Stimulated activated CD8-positive, alpha-beta memory T cell treated with anti-CD3 and anti-CD28 coated beads, Interleukin-7, amount 100 ng/mL, for 4 hours (primary cell): Measurements from ENCODE around the gene PNKP.
A peak's percentile ranks its signal among the peaks of the same experiment; 100 is the strongest.

Experiments
- DNase-seq, 2 donors: peaks; one replicate each; pipeline ENCODE4 v3.0.0-alpha.2; 2020; ENCODE audit warnings: low read depth in 2 of 2

PNKP gene

DNA sequence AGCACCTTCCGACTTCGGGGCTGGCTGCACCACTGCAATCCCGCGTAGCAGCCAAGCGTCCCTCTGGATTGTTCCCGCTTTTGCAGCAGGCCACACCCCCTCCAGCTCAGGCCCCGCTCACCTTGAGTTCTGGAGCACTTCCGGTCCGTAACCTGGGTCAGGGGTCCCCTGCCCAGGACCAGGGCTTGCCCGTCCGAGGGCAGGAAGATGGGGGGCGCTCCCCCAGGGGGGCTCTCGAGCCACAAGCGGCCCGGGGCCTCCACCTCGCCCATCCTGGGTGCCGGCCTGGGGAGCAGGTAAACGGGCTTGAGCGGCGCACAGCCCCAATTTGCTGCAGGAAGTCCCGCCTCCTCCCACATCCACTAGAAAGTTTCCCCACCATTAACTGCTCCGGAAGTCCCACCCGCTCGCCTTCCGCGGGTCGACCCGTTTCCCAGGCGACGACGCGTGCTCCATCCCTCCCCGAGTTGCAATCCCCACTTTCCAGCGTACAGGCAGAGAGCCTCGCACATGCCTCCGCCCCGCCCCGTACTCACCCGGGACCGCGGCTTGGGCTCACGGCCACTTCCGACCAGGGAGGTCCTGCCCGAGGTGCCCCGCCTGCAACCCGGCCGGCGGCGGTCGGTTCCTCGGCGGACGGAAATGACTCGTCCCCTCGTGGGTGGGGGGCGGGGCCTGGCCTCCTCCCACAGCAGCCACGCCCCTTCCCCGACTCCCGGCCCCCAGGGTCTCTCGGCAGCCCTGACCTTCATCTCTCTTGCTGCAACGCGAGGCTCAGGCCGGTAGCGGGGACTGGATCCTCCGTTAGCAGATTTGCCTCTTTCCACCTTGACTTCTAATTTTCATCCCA is at the start of gene PNKP:
Gene PNKP, minus strand, starts transcription at position 644 of the 850 bp plus-strand sequence. Its CDS starts 372 bp downstream, at position 272.
- DNase-seq = peak; percentile 81 to 84

DNA sequence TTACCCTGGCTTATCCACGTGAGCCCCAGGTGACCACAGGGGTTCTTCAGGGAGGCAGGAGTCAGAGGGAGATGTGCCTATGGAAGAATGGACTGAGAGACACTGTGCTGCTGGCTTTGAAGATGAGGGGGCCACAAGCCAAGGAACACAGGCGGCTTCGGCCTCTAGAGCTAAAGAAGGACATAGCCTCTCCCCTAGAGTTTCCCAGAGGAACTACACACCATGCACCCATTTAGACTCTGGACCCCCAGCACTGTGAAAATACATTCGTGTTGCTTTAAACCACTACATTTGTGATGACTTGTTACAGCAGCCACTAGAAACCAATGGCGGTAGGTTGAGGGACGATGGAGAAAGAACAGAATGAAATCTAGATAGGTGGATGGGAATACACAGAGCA is 47.9 kb upstream of the PNKP start:
- no peak for DNase-seq

DNA sequence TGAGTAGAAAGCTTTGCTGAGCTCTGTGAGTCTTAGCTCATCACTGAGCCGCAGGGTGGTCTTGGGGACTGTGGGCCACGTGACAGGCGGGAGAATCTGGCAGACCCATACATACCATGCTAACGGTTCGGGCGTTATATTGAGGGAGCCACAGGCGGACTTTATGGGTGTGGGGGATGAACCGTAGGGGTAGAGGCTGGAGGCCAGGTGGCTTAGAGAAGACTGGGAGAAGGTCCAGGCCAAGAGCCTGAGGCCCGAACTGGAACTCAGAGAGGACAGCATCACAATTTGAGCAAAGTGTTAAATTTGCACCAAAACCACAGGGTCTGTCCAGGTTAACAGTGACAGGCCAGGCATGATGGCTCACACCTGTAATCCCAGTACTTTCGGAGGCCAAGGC is 46.3 kb upstream of the PNKP start:
- DNase-seq = no peak

DNA sequence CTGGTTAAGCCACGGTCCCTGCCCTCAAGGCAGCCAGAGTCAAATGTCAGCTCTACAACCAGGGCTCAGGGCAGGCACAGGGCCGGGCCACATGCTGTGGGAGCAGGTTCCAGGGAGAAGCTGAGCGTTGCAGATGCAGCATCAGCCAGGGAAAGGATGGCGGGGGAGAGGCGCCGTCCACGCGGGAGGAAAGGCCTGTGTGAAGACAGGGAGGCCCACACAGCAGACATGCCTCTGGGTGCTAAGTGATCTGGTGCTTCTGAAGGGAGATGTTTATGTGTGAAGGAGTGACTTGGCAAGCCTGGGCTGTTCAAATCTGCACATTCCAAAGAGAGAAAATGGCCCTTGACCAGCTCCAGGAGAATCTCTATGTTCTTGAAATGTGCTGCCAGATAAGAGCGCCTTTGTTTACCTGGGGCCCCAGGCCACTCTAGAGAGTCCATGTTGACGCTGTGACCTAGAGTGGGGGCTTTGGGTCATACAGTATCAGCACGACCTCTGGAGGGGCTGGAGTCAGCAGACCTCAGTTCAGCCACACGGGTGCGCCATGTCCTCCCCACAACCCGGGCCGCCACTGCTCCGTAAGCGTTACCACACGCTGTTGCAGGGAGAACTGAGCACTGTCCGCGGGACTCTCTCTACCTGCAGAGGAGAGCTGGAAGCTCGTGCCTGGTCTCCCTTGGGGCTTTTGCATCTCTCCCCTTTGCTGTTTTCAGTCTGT is 45.7 kb upstream of the PNKP start:
- no peak for DNase-seq

DNA sequence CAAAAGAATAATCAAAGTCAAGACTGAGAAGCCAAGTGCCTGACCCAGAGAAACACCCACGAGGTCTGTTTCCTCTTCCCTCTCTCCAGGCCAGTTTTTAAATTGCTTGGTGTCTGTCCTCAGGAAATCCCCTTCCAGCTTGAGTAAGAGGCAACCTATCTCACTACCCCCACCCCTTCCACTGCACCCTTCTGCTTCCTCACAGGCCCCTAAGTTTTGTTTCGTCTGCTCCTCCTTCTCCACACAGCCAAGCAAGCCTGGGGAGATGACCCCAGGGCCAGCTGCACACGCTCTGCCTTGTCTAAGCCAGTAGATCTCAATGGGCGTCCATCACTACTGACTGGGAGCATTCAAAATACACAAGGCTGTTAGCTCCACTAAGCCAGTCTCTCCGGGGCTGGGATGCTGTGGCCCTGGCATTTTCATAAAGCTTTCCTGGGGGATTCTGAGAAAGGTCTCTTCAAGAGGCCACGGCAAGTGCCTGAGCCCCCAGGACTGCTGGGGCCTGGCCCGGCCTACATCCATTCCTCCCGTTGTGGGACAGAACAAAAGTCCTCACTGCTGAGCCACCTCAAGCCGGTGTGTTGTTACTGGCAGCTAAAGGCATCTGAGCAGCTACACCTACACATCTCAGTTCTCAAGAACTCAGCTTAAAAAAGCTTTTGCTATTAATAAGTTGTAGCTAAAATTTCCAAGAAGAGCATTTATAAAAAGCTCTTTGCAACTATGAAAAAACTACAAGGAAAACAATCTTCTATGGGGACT is 44.2 kb upstream of the PNKP start:
- no peak for DNase-seq

DNA sequence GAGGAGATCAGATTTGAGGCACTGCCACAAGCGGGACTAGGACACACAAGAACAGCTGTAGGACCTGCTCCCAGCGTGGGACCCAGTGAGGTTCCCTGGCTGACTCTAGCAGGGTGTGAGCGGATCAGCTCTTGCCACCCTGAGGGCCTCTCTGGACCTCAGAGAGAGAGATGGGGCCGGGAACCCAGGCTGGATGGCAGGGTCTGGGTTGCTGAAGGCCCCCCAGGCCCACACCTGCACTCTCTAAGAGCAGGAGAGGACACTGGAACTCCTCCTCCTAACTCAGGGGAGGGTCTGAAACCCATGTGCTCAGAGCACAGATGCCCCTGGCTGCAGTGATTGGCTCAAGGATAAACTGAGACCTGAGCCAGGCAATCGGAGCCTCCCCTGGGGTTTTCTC is 42.8 kb upstream of the PNKP start:
- no peak for DNase-seq

DNA sequence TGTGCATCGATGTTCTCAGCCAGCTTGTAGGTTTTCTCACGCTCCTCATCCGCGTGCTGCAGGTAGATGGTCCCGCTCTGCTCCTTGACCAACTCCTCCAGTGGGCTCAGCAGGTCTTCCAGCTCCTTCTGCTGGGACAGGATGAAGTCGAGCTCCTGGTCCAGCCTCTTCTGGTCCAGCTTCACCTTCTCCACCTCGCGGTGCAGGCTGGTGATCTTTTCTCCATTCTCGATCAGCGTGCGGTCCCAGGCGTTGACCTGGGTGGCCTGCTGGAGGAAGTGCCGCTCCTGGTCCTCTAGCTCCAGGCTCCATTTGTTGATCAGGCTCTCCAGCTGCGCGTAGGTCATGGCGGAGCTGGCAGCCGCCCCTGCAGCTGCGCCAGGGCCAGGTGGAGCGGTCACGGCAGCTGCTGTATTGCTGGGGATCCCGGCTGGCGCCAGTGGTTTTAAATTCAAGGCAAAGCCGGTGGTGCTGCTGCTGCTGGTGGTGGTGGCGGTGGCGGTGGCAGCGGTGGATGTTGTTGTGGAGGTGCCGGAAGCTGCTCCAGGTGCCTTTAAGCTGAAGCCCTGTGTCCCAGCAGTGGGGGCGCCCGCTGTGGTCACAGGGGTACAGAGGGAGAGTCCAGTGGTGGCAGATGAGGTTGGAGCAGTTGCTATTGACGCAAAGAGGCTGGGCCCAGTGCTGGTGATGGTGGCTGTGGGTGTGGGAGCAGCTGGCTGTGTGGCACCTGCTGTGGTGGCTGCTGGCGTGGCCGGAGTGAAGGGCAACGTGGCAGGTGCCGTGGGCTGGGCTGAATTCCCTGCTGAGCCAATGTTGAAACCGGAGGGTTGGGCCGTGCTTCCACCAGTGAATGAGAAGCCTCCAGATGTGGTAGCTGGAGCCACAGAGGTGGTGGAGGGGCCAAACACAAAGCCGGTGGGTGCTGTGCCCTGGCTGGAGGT is 41.4 kb upstream of the PNKP start:
- DNase-seq = no peak

DNA sequence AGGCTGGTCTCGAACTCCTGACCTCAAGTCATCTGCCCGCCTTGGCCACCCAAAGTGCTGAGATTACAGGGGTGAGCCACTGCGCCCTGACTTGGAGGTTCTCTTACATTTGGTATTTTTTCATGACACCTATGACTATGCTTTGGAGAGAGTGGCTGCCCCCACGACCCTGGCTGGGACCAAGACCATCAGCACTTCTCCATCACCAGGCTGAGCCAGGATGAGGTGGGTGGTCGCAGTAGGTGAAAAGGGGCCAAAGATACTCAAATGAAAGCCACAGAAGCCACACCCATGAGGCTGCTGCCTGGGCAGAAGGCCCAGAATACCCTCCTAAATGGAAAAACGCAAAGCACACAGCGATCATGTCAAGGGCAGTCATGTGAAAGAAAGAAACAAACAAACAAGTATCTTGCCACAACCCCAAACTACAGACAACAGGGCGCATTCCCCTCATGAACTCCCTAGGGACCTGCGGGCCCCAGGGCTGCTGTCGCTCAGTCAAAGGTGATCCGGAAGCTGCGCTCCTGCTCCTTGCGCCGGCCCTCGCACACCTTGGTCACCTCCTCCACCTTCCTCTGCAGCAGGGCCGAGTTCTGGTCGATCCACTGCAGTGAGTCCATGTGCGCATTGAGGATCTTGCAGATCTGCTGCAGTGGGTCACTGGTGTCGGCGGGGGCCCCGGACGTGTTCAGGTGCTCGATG is 40.5 kb upstream of the PNKP start:
- no peak for DNase-seq

DNA sequence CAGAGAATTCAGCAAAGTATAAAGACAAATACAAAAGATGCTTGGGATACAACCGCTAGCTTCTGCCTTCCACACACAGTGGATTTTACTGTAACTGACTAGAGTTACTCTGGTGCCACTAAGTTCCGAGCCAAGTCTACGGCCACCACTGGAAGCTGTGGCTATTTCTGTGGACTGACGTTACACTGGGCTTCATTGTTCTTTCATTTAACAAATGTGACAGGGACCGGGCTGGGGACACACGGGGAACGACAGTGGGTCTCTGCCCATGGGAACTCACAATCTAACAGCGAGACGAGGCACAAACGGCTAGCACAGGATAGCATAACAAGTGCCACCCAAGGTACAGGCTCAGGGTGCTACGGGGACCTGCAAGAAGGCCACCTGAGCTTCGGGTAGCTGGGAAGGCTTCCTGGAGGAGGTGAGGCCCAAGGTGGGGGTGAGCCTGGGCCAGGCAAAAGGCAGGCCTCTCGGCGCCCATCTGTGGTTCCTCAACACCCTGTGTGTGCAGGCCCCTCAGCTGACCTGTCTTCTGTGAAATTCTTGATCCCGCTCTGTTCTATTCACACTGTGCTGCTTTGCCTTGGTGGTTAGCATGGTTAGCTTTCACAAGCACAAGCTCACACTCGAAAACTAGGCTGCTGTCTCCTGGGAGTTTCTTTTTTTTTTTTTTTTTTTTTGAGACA is 39.6 kb upstream of the PNKP start:
- no peak for DNase-seq

DNA sequence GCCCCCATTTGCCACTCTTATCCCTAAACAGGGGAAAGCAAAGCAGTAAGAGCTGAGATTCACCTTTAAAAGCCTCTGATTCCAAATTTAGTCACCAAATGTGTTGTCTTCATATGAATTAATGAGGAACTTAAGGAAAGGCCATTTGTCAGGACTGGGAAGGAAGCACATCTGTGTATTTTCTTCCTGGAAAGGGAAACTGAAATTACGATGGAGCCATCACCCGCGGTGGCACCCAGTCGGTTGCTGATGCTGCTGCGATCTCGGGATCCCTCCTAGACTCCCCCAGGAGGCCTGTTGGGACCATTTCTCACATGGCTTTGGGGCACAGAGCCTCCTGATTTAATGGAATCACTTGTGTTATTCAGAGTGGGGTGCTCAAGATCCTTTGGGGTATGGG is 36.8 kb upstream of the PNKP start:
- DNase-seq = no peak

DNA sequence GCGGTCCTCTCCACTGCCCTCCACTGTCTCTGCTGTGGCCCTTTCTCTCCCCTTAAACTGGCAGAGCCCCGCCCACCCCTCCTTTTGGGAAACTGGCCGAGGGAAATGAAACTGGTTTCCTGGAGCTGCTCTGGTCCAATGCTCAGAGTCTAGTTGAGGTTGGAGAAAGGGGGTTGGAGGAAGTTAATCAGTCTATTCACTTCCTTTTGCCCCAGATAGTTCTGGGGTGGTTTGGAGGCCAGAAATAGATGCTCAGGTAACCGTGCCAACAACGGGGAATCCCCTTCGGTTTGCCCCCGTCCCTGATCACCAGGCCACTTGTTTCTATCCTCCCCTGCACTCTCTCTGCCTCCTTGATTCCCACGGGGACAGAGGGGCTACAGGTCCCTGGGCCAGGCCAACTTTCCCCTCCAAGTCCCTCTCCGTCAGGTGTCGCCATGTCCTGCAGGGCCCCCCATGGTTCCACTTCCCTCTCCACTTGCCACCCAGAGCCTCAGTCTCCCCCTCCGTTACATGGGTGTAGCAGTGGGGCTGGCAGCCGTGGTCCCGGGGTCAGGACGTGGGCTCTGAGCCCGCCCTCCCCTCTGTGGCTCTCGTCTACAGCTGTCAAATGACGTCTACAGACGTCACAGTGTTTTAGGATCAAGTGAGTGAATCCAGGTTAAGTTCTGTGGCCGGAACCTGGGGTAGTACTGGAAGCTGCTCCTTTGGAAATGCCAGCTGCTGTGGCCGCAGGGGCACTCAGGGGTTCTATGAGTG is 29.7 kb upstream of the PNKP start, which contains the start of gene IL4I1:
Gene IL4I1, minus strand, starts transcription at position 25 of the 759 bp plus-strand sequence. CDS start 727 bp downstream, outside the sequence.
- DNase-seq = peak; percentile 55 to 59

DNA sequence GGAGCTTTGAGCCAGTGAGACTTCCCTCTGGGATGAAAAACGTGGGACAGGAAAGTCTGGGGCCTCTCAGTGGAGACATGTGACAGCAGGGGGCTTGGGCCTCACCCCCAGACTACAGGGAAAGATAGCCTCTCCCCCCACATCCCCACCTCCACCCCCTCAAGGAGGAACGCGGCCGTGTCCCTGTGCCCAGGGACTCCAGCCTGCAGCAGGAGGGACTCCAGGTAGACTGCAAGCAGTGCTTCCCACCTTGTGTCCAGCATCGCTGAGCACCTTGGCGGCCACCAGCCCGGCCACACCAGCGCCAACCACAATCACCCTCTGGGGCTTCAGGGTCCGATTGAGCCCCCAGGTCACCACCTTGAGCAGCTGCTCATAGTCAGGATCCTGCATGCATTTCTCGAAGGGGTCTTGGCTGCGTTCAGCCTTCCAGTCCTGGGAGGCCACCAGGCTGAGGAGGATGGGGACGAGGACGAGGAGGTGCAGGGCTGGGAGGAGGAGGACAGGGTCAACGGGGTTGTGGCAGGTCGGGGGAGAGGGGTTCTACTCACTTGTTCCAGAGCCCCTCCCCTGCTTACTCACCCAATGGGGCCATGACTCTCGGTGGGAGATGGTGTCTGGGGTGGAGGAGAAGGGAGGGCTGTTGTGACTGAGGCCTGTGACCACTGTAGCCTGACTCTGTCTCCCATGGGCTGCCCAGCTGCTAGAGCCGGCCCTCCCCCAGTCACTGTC is 28.4 kb upstream of the PNKP start:
- no peak for DNase-seq

DNA sequence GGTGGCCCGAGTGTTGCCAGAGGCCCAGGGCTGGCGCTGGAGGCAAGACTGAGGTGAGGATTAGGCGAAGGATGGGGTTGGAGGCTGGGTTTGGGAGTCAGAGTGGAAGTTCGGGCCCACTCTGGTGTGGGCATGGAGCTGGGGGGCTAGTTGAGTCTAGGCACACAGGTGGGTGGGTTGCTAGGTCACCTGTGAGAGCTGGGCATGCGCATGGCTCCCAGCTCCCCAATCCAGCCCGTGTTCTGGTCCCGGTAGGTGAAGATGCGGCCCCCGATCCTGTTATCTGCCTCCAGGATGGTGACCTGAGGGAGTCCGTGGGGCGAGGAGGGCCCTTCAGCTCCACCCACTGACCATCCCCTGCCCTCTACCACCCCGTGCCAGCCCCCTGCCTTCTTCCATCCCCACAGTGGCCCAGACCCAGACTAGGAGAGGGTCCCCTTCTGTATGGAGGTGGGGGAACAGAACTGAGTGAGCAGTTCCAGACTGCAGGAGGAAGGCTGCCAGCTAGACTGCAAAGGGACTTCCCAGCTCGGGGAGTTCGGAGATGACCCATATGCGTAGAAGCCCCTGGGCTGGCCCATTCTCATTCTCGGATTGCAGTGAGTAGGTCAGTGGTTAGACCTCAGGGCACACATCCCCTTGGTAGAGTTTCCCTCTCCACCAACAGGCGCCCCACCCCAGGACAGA is 27.6 kb upstream of the PNKP start:
- no peak for DNase-seq

DNA sequence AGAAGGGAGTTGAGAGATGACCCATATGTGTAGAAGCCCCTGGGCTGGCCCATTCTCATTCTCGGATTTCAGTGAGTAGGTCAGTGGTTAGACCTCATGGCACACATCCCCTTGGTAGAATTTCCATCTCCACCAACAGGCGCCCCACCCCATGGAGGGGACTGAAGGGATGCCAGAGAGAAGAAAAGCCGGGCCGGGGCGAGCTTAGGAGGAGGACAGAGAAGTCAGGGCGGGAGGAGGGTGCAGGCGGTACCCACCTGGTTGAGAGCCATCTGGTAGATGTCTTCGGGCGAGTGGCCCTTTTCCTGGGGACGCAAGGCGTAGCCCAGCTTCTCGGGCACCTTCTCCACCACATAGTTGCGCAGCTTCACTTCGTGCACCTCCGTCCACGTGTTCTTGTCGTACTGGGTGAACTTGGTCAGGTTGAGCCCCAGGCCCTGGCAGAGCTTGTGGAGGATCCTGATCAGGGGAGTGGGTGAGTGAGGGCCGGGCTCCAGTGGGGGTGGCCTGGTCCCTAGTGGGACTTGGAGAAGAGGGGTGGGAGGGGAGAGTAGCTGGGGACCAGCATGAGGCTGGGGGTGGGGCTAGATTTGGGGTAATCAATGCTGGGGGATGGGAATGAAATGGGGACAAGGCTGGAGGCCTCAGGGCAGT is 26.8 kb upstream of the PNKP start:
- no peak for DNase-seq

DNA sequence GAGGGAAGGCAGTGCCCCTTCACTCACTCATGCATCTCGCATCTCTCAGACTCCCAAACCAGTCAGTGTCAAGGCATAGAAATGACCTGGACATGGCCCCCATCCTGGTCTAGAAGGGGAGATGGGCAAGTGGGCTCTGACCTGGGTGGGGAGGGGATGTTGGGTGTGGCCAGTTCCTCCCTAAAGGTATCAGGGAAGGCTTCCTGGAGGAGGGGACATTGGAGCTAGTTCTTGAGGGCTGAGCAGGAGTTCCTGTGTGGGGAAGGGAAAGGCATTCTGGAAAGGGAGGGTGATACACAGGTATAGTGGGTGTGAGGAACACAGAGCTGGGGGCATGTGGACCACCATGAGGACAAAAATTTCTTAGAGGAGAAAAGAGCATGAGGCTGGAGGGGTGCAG is 25.3 kb upstream of the PNKP start:
- DNase-seq = no peak

DNA sequence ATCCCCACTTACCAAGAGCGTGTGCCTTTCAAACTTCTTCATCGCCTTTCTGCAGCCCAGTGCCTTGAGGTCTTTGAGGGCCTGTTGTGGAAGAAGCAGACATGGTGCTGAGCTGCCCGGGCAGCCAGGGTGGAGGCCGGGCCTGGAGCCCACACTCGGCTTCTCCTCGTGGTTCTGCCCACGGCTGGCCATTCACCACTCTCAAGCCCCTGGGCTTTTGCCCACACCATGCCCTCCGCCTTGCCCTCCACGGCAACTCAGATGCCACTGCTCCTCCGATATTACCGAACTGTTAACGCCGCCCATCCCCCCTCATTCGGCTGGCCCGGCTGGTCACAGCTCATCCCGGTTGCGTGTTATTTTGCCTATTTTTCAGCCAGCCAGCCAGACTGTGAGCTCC is 24.0 kb upstream of the PNKP start:
- DNase-seq = no peak
